Endothelial cell of umbilical vein (primary cell): ENCODE measurements around the gene PRKAG2. TPM values are rescaled to one million over a fixed set of nuclear protein-coding genes. Genes with fewer than 3 reads are reported as not detected.

Experiments used
- BruUV-seq: library from RNA; stranded (reverse); fragments of 400-500 nt; replicated peaks from 2 replicates; lab custom pipeline; 2021; lab: Mats Ljungman, UMichigan
- CTCF ChIA-PET: fragments of 300-600, 350-600 bp; sonication (Branson Sonifier 250); formaldehyde crosslinking; loops from one replicate; lab custom pipeline; 2021; ENCODE audit warnings: antibody characterized with exemption, inconsistent platforms; lab: Charles Lee
- POLR2A ChIA-PET: fragments of 300-600, 350-600 bp; sonication (Branson Sonifier 250); formaldehyde crosslinking; loops from one replicate; lab custom pipeline; 2021; ENCODE audit warnings: antibody characterized with exemption, inconsistent platforms; lab: Charles Lee
- DNase-seq: peaks from one replicate; pipeline ENCODE4 v3.0.0-alpha.2; 2011; ENCODE audit warnings: low read depth, low spot score
- FAIRE-seq: peaks from 2 replicates; lab custom pipeline; 2011; peaks lifted over from hg19 to GRCh38; lab: Jason Lieb, UNC
- H2AFZ ChIP-seq: 2 replicates; pipeline ENCODE4 v1.6.0; 2012; ENCODE audit warnings: low read depth, low read length, control low read depth, inconsistent platforms
- H3K27ac ChIP-seq: 2 replicates; pipeline ENCODE4 v1.5.1; 2011; ENCODE audit warnings: low read depth, mild to moderate bottlenecking, control low read depth, low read length, moderate library complexity; ENCODE audit not compliant: insufficient read depth
- H3K27me3 ChIP-seq, 2 experiments: 2 replicates each; pipeline versions ENCODE4 v1.6.0 to v1.6.1; 2011; ENCODE audit warnings: low read length in 2 of 2, mixed read lengths in 1 of 2; ENCODE audit not compliant: control insufficient read depth in 2 of 2, insufficient read depth in 2 of 2
- H3K36me3 ChIP-seq, 2 experiments: 2 replicates in 1 of 2; 3 replicates in 1 of 2; pipeline ENCODE4 v1.5.1; 2011; ENCODE audit warnings: low read length in 2 of 2, mild to moderate bottlenecking in 1 of 2, moderate library complexity in 1 of 2; ENCODE audit not compliant: control insufficient read depth in 2 of 2, insufficient read depth in 2 of 2; ENCODE audit errors: extremely low read depth in 1 of 2
- H3K4me1 ChIP-seq: 3 replicates; pipeline ENCODE4 v1.5.1; 2011; ENCODE audit warnings: mild to moderate bottlenecking, low read length; ENCODE audit not compliant: control insufficient read depth, insufficient read depth; ENCODE audit errors: extremely low read depth
- H3K4me2 ChIP-seq: 2 replicates; pipeline ENCODE4 v1.6.1; 2011; ENCODE audit warnings: low read length, control low read depth, mixed read lengths; ENCODE audit not compliant: insufficient read depth
- H3K4me3 ChIP-seq, 3 experiments: fragments of 200-600 bp in 1 of 3; sonication (generic), shearing (Covaris generic) in 1 of 3; replicated peaks in 1 of 3; 2 replicates each; pipeline ENCODE4 v1.5.1; 2011 to 2016; ENCODE audit warnings: control low read depth in 3 of 3, low read length in 3 of 3, mild to moderate bottlenecking in 2 of 3, inconsistent platforms in 1 of 3, low read depth in 1 of 3, moderate library complexity in 1 of 3; ENCODE audit not compliant: insufficient read depth in 1 of 3
- H3K79me2 ChIP-seq: 2 replicates; pipeline ENCODE4 v1.6.0; 2012; ENCODE audit warnings: low read length, inconsistent platforms; ENCODE audit not compliant: control insufficient read depth, insufficient read depth
- H3K9ac ChIP-seq: replicated peaks from 2 replicates; pipeline ENCODE3; 2011; ENCODE audit warnings: low read length, control low read depth; ENCODE audit not compliant: insufficient read depth; ENCODE audit errors: extremely low read depth
- H3K9me1 ChIP-seq: replicated peaks from 3 replicates; pipeline ENCODE4 v1.6.0; 2011; ENCODE audit warnings: mild to moderate bottlenecking, low read length; ENCODE audit not compliant: control insufficient read depth, insufficient read depth; ENCODE audit errors: extremely low read depth
- H3K9me3 ChIP-seq: replicated peaks from 2 replicates; pipeline ENCODE4 v1.5.1; 2012; ENCODE audit warnings: low read length, inconsistent platforms; ENCODE audit not compliant: control insufficient read depth, insufficient read depth
- H4K20me1 ChIP-seq: replicated peaks from 2 replicates; pipeline ENCODE3; 2011; ENCODE audit warnings: mild to moderate bottlenecking, low read length; ENCODE audit not compliant: control insufficient read depth, insufficient read depth; ENCODE audit errors: extremely low read depth
- EZH2 ChIP-seq: IDR thresholded peaks from 2 replicates; pipeline ENCODE4 v1.6.1; 2012; ENCODE audit warnings: borderline replicate concordance, low read depth, mild to moderate bottlenecking, moderate library complexity, low read length, inconsistent platforms; ENCODE audit not compliant: severe bottlenecking
- FOS ChIP-seq: IDR thresholded peaks from 2 replicates; pipeline ENCODE4 v1.6.1; 2011; ENCODE audit warnings: mild to moderate bottlenecking, low read length, moderate library complexity, borderline replicate concordance; ENCODE audit not compliant: insufficient read depth
- GATA2 ChIP-seq: IDR thresholded peaks from 2 replicates; pipeline ENCODE4 v1.7.0; 2011; ENCODE audit warnings: low read depth, mild to moderate bottlenecking, moderate library complexity, mixed read lengths, low read length; ENCODE audit not compliant: insufficient read length, insufficient read depth
- JUN ChIP-seq: IDR thresholded peaks from 2 replicates; pipeline ENCODE4 v1.6.1; 2011; ENCODE audit warnings: borderline replicate concordance, low read depth; ENCODE audit not compliant: insufficient read length, insufficient read depth
- MYC ChIP-seq: IDR thresholded peaks from one replicate; pipeline ENCODE4 v1.6.1; 2011; ENCODE audit warnings: mild to moderate bottlenecking, low read depth, low read length
- POLR2A ChIP-seq: IDR thresholded peaks from 2 replicates; pipeline ENCODE4 v1.6.1; 2012; ENCODE audit warnings: low read depth, mild to moderate bottlenecking, control low read depth, low read length
- POLR2AphosphoS5 ChIP-seq: IDR thresholded peaks from 2 replicates; pipeline ENCODE4 v1.6.1; 2012; ENCODE audit warnings: low read depth, mild to moderate bottlenecking, control low read depth, low read length, moderate library complexity; ENCODE audit not compliant: insufficient read depth
- dilution Hi-C: fragments of 300-500 bp; cut with MboI; formaldehyde crosslinking; loops from one replicate; pipeline ENCODE4 v1.15.0; 2019; ENCODE audit warnings: low sequenced_read_pairs; ENCODE audit not compliant: extremely low pct_ligation_motif_present
- intact Hi-C: fragments of 100-400 bp; cut with micrococcal nuclease; formaldehyde crosslinking; loops from one replicate; pipeline ENCODE4 v1.10.0; 2022
- polyA plus RNA-seq, 4 experiments: library from polyadenylated mRNA; depleted of rRNA in 3 of 4; stranded (reverse) in 3 of 4; unstranded in 1 of 4; fragments of >200 nt; gene quantifications; 2 replicates each; pipeline versions ENCODE4 v1.2.1 to v1.2.3, GENCODE V29; 2011 to 2012; ENCODE audit warnings: missing spikeins in 1 of 4
- total RNA-seq: library from RNA; stranded (reverse); gene quantifications from 2 replicates; pipeline ENCODE4 v1.2.3, GENCODE V29; 2021
- TF ChIP-seq, protein P1 (sequence below), 2 donors: IDR thresholded peaks; 1 replicate in 1 of 2; 2 replicates in 1 of 2; pipeline ENCODE4 v1.5.1; 2011; ENCODE audit warnings: low read length in 2 of 2, mild to moderate bottlenecking in 2 of 2, moderate library complexity in 2 of 2, control low read depth in 1 of 2, inconsistent platforms in 1 of 2, low read depth in 1 of 2; ENCODE audit not compliant: insufficient read depth in 1 of 2; ENCODE audit errors: extremely low read depth in 1 of 2
- TF ChIP-seq, protein P2 (sequence below): IDR thresholded peaks from 2 replicates; pipeline ENCODE4 v1.6.1; 2011; ENCODE audit not compliant: insufficient read depth, insufficient read length

Gene PRKAG2
- total and polyA plus RNA-seq, 2 donors (not counting 3 experiments of a cell fraction or from before 2014, with no cell fraction given): 19.3 to 51.5 TPM

DNA sequence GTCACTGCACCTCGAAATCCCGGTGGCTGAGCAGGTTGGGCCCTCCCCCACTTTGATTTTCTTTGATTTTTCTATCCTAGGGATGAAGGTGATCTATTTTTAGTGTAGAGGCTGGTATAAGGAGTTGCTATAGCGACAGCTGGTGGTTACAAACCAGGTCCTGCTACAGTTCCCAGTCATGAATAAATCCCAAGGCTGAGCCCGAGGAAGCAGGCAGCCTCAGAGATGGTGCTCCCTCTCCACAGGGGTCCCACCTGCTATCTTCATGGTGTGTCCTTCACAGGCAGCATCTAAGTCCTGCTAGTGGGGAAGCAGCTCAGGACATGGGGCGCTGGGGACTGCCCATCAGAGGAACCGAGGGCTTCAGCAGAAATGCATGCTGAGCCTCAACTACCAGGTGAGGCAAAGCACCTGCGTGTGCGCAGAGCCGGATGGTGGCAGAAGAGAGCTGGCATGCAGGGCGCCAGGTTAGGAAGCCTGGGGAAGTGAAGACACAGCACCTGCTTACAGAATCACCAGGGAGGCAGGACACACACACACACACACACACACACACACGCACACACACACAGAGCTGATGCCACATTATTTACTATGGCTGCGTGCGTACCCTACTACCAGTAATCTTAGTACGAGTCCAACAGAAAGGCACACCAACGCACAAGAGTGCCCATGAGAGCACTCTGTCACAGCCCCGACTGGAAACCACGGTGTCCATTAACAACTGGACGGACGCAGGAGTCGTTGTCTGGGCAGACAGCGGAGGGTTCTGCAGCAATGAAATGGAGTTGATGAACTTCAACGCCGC, 150.9 kb downstream of the PRKAG2 start:
- Histone ChIP-seq H3K9me1 (no peaks in the 10 kb centered on the region), H2AFZ (no peak overlapping the region), H3K4me1 (peaks cover 11% of the 10 kb centered on the region), H3K4me2 (no peak overlapping the region), H3K36me3 (no peaks in the 10 kb centered on the region), H3K9ac (no peak overlapping the region), H3K9me3 (no peaks in the 10 kb centered on the region), H3K27ac (no peak overlapping the region), H4K20me1 (no peaks in the 10 kb centered on the region), H3K27me3 (no peaks in the 10 kb centered on the region), H3K4me3 (no peak overlapping the region), H3K79me2 (no peaks in the 10 kb centered on the region)
- DNase-seq (no peak), FAIRE-seq (no peak)
- dilution Hi-C loops: no loop called here
- TF ChIP-seq POLR2A (no peak), GATA2 (no peak)
- CTCF ChIA-PET: interaction anchor here (0.7 to 2.4 kb wide), 3 partner anchors 9 to 155 kb away, joined by 3 to 8 read pairs (median 4); no protein-coding TSS in a partner anchor
- BruUV-seq: no TSS peak
- POLR2A ChIA-PET: no interaction called here
- intact Hi-C loops: loop anchor here (2.0 to 5.0 kb wide), 2 partner anchors 29 to 39 kb away; no protein-coding TSS in a partner anchor

DNA sequence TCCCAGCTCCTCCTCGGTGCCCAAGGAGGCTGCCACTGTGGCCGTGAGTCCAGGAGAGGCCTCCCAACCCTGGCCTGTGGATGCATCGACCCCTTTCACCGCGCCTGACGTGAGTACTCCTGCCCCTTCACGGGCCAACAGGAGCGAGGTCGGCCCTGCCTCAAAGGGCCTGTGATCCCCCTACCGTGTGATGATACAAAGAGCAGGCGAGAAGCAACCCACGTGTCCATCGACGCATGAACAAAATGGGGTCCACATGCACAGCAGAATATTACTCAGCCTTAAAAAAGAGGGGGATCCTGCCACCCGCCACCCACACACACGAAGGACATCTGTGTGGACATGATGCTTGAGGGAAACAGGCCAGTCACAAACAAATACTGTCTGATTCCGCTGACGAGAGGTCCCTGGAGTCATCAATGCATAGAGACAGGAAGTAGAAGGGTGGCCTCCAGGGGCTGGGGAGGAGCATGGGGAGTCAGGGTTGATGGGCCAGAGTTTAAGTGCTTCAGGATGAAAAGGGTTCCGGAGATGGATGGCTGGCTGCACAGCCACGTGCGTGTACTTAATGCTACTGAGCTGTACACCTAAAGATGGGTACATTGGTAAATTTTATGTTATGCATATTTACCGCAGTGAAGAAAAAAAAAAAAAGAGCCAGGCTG, 151.9 kb downstream of the PRKAG2 start:
- H2AFZ ChIP-seq: no peak overlapping the region
- dilution Hi-C loops (no loop called here), intact Hi-C loops (loop anchor here (5.0 kb wide), 1 partner anchor 38 kb away; no protein-coding TSS in a partner anchor)
- no peaks in the 10 kb centered on the region for H3K36me3 ChIP-seq
- H3K9me1 ChIP-seq: no peaks in the 10 kb centered on the region
- H3K4me1 ChIP-seq: peaks cover 11% of the 10 kb centered on the region
- POLR2A ChIA-PET: no interaction called here
- H3K9me3 ChIP-seq: no peaks in the 10 kb centered on the region
- no peaks in the 10 kb centered on the region for H3K79me2 ChIP-seq
- TF ChIP-seq JUN: no peak
- no peak for TF ChIP-seq POLR2A
- TF ChIP-seq, protein P1, sequence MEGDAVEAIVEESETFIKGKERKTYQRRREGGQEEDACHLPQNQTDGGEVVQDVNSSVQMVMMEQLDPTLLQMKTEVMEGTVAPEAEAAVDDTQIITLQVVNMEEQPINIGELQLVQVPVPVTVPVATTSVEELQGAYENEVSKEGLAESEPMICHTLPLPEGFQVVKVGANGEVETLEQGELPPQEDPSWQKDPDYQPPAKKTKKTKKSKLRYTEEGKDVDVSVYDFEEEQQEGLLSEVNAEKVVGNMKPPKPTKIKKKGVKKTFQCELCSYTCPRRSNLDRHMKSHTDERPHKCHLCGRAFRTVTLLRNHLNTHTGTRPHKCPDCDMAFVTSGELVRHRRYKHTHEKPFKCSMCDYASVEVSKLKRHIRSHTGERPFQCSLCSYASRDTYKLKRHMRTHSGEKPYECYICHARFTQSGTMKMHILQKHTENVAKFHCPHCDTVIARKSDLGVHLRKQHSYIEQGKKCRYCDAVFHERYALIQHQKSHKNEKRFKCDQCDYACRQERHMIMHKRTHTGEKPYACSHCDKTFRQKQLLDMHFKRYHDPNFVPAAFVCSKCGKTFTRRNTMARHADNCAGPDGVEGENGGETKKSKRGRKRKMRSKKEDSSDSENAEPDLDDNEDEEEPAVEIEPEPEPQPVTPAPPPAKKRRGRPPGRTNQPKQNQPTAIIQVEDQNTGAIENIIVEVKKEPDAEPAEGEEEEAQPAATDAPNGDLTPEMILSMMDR (IDR thresholded peaks at IDR 0.05; ENCODE audit: extremely low read depth in 1 of 2, insufficient read depth in 1 of 2, low read depth in 1 of 2, low read length in 2 of 2): no peak
- no peak for TF ChIP-seq GATA2
- TF ChIP-seq EZH2: no peak
- TF ChIP-seq, protein P2, sequence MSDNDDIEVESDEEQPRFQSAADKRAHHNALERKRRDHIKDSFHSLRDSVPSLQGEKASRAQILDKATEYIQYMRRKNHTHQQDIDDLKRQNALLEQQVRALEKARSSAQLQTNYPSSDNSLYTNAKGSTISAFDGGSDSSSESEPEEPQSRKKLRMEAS: no peak
- no peak for TF ChIP-seq POLR2AphosphoS5
- TF ChIP-seq MYC: no peak
- TF ChIP-seq FOS: no peak
- CTCF ChIA-PET: interaction anchor here (0.7 to 2.4 kb wide), 3 partner anchors 10 to 154 kb away, joined by 3 to 8 read pairs (median 4); no protein-coding TSS in a partner anchor
- H3K27ac ChIP-seq: no peak overlapping the region
- no peak overlapping the region for H3K9ac ChIP-seq
- FAIRE-seq (peak; percentile 26), DNase-seq (no peak)
- no peaks in the 10 kb centered on the region for H3K27me3 ChIP-seq
- H3K4me3 ChIP-seq: no peak overlapping the region
- BruUV-seq: no TSS peak
- no peak overlapping the region for H3K4me2 ChIP-seq
- H4K20me1 ChIP-seq: no peaks in the 10 kb centered on the region
